Measurements from ENCODE around the gene SEMA6B.

Gene SEMA6B

DNA sequence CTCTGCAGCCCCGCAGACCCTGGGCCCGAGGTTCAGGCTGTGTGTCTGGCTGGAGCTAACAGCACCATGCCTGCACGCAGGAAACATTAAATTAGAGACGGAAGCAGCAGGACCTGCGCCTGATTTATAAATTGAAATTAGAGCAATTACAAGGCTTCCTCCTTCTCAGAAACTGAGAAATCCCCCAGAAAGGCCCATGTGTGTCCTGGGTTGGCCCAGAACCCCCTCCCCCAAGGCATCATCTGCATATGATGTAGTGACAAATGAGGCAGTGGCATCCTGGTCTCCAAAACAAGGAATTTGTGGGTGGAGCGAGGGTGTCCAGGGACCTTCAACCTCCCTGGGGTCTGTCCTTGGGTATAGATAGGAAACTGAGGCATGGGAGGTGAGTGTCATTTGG, 27.2 kb upstream of the SEMA6B start:
- Histone ChIP-seq H3K9ac (ENCODE audit: low read length) (no peak overlapping the region), H3K4me1 (ENCODE audit: control insufficient read depth, low read depth, low read length) (no peaks in the 10 kb centered on the region), H3K4me3 (ENCODE audit: low read length) (no peak overlapping the region), H3K27me3 (ENCODE audit: control insufficient read depth, insufficient read depth, low read length) (peaks cover 30% of the 10 kb centered on the region), H3K9me3 (ENCODE audit: control insufficient read depth, low read depth, low read length) (no peaks in the 10 kb centered on the region), H3K36me3 (ENCODE audit: control insufficient read depth, low read depth, low read length) (no peaks in the 10 kb centered on the region), H3K27ac (ENCODE audit: low read length) (no peak overlapping the region)

DNA sequence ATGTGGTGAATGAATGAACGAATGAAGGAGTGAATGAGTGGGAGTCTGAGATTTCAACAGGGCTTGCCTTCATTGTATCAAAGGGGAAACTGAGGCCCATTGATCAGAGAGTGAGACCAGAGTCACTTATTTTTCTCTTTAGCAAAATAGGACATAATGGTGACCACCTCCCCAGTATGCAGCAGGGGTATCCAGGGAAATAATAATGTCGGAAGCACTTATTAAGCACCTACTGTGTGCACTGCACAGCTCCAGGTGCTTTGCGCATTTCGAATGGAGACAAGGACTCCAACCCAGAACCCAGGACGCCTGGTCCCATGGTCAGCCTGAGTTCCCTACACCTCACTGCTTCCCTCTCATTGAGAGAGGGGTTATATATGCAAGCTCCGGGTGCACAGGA, 26.8 kb upstream of the SEMA6B start:
- Histone ChIP-seq H3K27me3 (ENCODE audit: control insufficient read depth, insufficient read depth, low read length) (peaks cover 30% of the 10 kb centered on the region), H3K36me3 (ENCODE audit: control insufficient read depth, low read depth, low read length) (no peaks in the 10 kb centered on the region), H3K4me1 (ENCODE audit: control insufficient read depth, low read depth, low read length) (no peaks in the 10 kb centered on the region), H3K9ac (ENCODE audit: low read length) (no peak overlapping the region), H3K9me3 (ENCODE audit: control insufficient read depth, low read depth, low read length) (no peaks in the 10 kb centered on the region), H3K4me3 (ENCODE audit: low read length) (no peak overlapping the region), H3K27ac (ENCODE audit: low read length) (no peak overlapping the region)

DNA sequence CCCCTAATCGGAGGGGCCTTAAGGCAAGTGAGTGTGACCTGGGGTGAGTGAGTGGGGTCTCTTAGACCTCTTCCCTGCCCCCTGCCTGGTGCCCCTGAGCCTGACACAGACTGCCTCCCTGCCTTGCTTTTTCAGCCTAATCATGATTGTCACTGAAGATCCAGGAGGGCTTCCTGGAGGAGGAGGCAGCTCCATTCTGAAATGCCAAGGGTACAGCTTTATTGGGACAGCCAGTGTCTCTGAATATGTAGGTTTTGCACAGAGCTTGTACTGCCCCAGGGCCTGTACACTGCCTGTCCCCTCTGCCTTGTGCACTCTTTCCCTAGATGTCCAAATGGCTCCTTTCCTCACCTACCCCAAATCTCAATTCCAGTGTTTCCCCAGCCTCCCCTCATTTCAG, 26.1 kb upstream of the SEMA6B start:
- H3K27me3 ChIP-seq (ENCODE audit: control insufficient read depth, insufficient read depth, low read length), result peaks cover 30% of the 10 kb centered on the region
- H3K4me3 ChIP-seq (ENCODE audit: low read length), result no peak overlapping the region
- H3K9ac ChIP-seq (ENCODE audit: low read length), result no peak overlapping the region
- H3K4me1 ChIP-seq (ENCODE audit: control insufficient read depth, low read depth, low read length), result no peaks in the 10 kb centered on the region
- no peaks in the 10 kb centered on the region for H3K9me3 ChIP-seq (ENCODE audit: control insufficient read depth, low read depth, low read length)
- no peaks in the 10 kb centered on the region for H3K36me3 ChIP-seq (ENCODE audit: control insufficient read depth, low read depth, low read length)
- no peak overlapping the region for H3K27ac ChIP-seq (ENCODE audit: low read length)

- Histone ChIP-seq H3K36me3 (ENCODE audit: control insufficient read depth, low read depth, low read length) (no peaks in the 10 kb centered on the region), H3K9ac (ENCODE audit: low read length) (no peak overlapping the region), H3K9me3 (ENCODE audit: control insufficient read depth, low read depth, low read length) (no peaks in the 10 kb centered on the region), H3K27me3 (ENCODE audit: control insufficient read depth, insufficient read depth, low read length) (peaks cover 30% of the 10 kb centered on the region), H3K4me3 (ENCODE audit: low read length) (peak overlapping the region; percentile 62), H3K27ac (ENCODE audit: low read length) (no peak overlapping the region), H3K4me1 (ENCODE audit: control insufficient read depth, low read depth, low read length) (no peaks in the 10 kb centered on the region)
These were observed 25.4 kb upstream of the SEMA6B start for GRCh38 chr19:4584670-4585460.

- H3K4me1 ChIP-seq (ENCODE audit: control insufficient read depth, low read depth, low read length), result no peaks in the 10 kb centered on the region
- peaks cover 30% of the 10 kb centered on the region for H3K27me3 ChIP-seq (ENCODE audit: control insufficient read depth, insufficient read depth, low read length)
- H3K36me3 ChIP-seq (ENCODE audit: control insufficient read depth, low read depth, low read length), result no peaks in the 10 kb centered on the region
- H3K9ac ChIP-seq (ENCODE audit: low read length), result no peak overlapping the region
- no peaks in the 10 kb centered on the region for H3K9me3 ChIP-seq (ENCODE audit: control insufficient read depth, low read depth, low read length)
- no peak overlapping the region for H3K27ac ChIP-seq (ENCODE audit: low read length)
- H3K4me3 ChIP-seq (ENCODE audit: low read length), result peak overlapping the region; percentile 62
These were observed 24.6 kb upstream of the SEMA6B start for GRCh38 chr19:4583961-4584669.

GRCh38 chr19:4582980-4583842, 23.7 kb upstream of the SEMA6B start:
- H3K4me3 ChIP-seq (ENCODE audit: low read length), result no peak overlapping the region
- H3K4me1 ChIP-seq (ENCODE audit: control insufficient read depth, low read depth, low read length), result no peaks in the 10 kb centered on the region
- no peaks in the 10 kb centered on the region for H3K36me3 ChIP-seq (ENCODE audit: control insufficient read depth, low read depth, low read length)
- no peak overlapping the region for H3K27ac ChIP-seq (ENCODE audit: low read length)
- peaks cover 30% of the 10 kb centered on the region for H3K27me3 ChIP-seq (ENCODE audit: control insufficient read depth, insufficient read depth, low read length)
- no peak overlapping the region for H3K9ac ChIP-seq (ENCODE audit: low read length)
- H3K9me3 ChIP-seq (ENCODE audit: control insufficient read depth, low read depth, low read length), result no peaks in the 10 kb centered on the region

- H3K36me3 ChIP-seq (ENCODE audit: control insufficient read depth, low read depth, low read length), result no peaks in the 10 kb centered on the region
- H3K9me3 ChIP-seq (ENCODE audit: control insufficient read depth, low read depth, low read length), result no peaks in the 10 kb centered on the region
- H3K27ac ChIP-seq (ENCODE audit: low read length), result no peak overlapping the region
- no peaks in the 10 kb centered on the region for H3K4me1 ChIP-seq (ENCODE audit: control insufficient read depth, low read depth, low read length)
- no peak overlapping the region for H3K9ac ChIP-seq (ENCODE audit: low read length)
- peaks cover 30% of the 10 kb centered on the region for H3K27me3 ChIP-seq (ENCODE audit: control insufficient read depth, insufficient read depth, low read length)
- no peak overlapping the region for H3K4me3 ChIP-seq (ENCODE audit: low read length)
These were observed 22.4 kb upstream of the SEMA6B start for GRCh38 chr19:4581666-4582553.

GRCh38 chr19:4580961-4581665, 21.6 kb upstream of the SEMA6B start:
- peaks cover 27% of the 10 kb centered on the region for H3K27me3 ChIP-seq (ENCODE audit: control insufficient read depth, insufficient read depth, low read length)
- no peak overlapping the region for H3K27ac ChIP-seq (ENCODE audit: low read length)
- H3K36me3 ChIP-seq (ENCODE audit: control insufficient read depth, low read depth, low read length), result no peaks in the 10 kb centered on the region
- H3K9ac ChIP-seq (ENCODE audit: low read length), result no peak overlapping the region
- H3K4me1 ChIP-seq (ENCODE audit: control insufficient read depth, low read depth, low read length), result no peaks in the 10 kb centered on the region
- H3K9me3 ChIP-seq (ENCODE audit: control insufficient read depth, low read depth, low read length), result no peaks in the 10 kb centered on the region
- peak overlapping the region; percentile 59 for H3K4me3 ChIP-seq (ENCODE audit: low read length)

GRCh38 chr19:4580021-4580901, 20.8 kb upstream of the SEMA6B start:
- Histone ChIP-seq H3K9ac (ENCODE audit: low read length) (no peak overlapping the region), H3K27me3 (ENCODE audit: control insufficient read depth, insufficient read depth, low read length) (peaks cover 19% of the 10 kb centered on the region)

DNA sequence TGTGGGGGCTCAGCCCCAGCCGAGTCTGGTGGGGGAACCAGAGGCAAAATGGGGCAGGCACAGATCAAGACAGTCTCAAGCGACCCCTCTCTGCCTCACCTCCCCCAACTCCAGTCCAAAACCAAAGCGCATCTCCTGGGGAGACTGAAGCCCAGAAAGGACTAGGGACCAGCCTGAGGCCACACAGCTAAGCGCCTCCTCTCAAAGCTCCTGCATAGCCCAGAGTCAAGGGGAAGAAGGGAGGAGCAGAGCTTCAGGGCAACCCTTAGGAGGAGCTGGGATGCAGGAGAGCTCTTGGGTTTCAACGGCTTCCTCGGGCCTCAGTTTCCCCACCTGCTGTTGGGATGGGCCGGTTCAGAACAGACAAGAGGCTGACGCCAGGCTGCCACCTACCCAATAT, 19.9 kb upstream of the SEMA6B start:
- Histone ChIP-seq H3K27ac (ENCODE audit: low read length) (no peak overlapping the region), H3K9ac (ENCODE audit: low read length) (no peak overlapping the region), H3K4me3 (ENCODE audit: low read length) (no peak overlapping the region), H3K27me3 (ENCODE audit: control insufficient read depth, insufficient read depth, low read length) (peaks cover 10% of the 10 kb centered on the region), H3K4me1 (ENCODE audit: control insufficient read depth, low read depth, low read length) (peaks cover 8% of the 10 kb centered on the region), H3K9me3 (ENCODE audit: control insufficient read depth, low read depth, low read length) (no peaks in the 10 kb centered on the region), H3K36me3 (ENCODE audit: control insufficient read depth, low read depth, low read length) (no peaks in the 10 kb centered on the region)

More at GRCh38 chr19:4580021-4580901, 20.8 kb upstream of the SEMA6B start:
- H3K36me3 ChIP-seq (ENCODE audit: control insufficient read depth, low read depth, low read length), result no peaks in the 10 kb centered on the region
- no peak overlapping the region for H3K27ac ChIP-seq (ENCODE audit: low read length)
- peaks cover 4% of the 10 kb centered on the region for H3K4me1 ChIP-seq (ENCODE audit: control insufficient read depth, low read depth, low read length)
- no peaks in the 10 kb centered on the region for H3K9me3 ChIP-seq (ENCODE audit: control insufficient read depth, low read depth, low read length)
- peak overlapping the region; percentile 59 for H3K4me3 ChIP-seq (ENCODE audit: low read length)

Measured in iPS-18a (cell line).